GM10266 (cell line): ENCODE measurements around the gene TIE1.
A peak's percentile ranks its signal among the peaks of the same experiment; 100 is the strongest.

ENCODE experiments used
- DNase-seq: peaks from one replicate; pipeline ENCODE4 v3.0.0; 2012; ENCODE audit errors: extremely low spot score
- TF ChIP-seq, protein P1 (sequence below): IDR thresholded peaks from 2 replicates; pipeline ENCODE4 v1.5.1; 2012; ENCODE audit warnings: mild to moderate bottlenecking, low read depth; ENCODE audit not compliant: control insufficient read depth, insufficient read depth; ENCODE audit errors: missing control alignments

TIE1 gene

GRCh38 chr1:43325381-43325780, 24.6 kb downstream of the TIE1 start:
- no peak for DNase-seq
- TF ChIP-seq, protein P1, sequence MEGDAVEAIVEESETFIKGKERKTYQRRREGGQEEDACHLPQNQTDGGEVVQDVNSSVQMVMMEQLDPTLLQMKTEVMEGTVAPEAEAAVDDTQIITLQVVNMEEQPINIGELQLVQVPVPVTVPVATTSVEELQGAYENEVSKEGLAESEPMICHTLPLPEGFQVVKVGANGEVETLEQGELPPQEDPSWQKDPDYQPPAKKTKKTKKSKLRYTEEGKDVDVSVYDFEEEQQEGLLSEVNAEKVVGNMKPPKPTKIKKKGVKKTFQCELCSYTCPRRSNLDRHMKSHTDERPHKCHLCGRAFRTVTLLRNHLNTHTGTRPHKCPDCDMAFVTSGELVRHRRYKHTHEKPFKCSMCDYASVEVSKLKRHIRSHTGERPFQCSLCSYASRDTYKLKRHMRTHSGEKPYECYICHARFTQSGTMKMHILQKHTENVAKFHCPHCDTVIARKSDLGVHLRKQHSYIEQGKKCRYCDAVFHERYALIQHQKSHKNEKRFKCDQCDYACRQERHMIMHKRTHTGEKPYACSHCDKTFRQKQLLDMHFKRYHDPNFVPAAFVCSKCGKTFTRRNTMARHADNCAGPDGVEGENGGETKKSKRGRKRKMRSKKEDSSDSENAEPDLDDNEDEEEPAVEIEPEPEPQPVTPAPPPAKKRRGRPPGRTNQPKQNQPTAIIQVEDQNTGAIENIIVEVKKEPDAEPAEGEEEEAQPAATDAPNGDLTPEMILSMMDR, result no peak

DNA sequence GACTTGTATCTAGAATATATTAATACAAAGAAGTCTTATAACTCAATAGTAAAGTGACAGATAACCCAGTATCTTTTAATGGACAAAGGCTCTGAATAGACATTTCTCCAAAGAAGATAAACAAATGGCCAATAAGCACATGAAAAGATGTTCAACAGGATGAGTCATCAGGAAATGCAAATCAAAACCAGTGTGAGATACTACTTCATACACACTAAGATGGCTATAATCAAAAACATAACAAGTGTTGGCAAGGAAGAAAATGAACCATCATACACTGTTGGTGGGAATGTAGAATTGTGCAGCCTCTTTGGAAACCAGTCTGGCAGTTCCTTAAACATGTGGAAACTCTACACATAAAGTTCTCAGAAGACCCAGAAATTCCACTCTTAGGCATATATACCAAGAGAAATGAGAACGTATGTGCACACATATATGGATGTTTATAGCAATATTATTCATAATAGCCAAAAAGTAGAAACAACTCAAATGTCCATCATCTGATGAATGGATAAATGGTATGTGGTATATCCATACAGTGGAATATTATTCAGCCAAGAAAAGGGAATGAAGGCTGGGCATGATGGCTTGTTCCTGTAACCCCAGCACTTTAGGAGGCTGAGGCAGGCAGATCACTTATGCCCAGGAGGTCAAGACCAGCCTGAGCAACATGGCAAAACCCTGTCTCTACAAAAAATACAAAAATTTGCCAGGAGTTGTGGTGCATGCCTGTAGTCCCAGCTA, 26.9 kb downstream of the TIE1 start:
- TF ChIP-seq, protein P1, result no peak
- DNase-seq, result no peak

GRCh38 chr1:43329995-43330751, 29.4 kb downstream of the TIE1 start:
- DNase-seq, result peak; percentile 75
- TF ChIP-seq, protein P1, result no peak

DNA sequence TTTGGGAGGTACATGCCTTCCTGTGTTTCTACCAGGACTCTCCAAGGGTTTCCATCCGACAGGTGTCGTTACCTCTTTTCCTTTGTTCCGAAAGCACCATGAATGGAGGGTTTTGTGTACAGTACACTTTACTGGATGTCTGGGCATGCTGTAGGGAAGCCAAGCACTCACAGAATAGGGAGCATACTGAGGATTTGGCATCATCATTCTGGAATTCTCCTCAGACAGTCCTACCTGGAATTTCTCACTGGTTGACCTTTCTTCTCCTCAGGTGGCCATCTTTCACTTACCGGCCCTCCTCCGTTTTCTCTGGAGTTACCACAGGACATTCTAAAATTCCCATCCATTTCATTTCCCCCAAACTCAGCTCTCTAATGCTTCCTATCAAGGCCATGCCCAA, 30.9 kb downstream of the TIE1 start:
- TF ChIP-seq, protein P1, result no peak
- no peak for DNase-seq

DNA sequence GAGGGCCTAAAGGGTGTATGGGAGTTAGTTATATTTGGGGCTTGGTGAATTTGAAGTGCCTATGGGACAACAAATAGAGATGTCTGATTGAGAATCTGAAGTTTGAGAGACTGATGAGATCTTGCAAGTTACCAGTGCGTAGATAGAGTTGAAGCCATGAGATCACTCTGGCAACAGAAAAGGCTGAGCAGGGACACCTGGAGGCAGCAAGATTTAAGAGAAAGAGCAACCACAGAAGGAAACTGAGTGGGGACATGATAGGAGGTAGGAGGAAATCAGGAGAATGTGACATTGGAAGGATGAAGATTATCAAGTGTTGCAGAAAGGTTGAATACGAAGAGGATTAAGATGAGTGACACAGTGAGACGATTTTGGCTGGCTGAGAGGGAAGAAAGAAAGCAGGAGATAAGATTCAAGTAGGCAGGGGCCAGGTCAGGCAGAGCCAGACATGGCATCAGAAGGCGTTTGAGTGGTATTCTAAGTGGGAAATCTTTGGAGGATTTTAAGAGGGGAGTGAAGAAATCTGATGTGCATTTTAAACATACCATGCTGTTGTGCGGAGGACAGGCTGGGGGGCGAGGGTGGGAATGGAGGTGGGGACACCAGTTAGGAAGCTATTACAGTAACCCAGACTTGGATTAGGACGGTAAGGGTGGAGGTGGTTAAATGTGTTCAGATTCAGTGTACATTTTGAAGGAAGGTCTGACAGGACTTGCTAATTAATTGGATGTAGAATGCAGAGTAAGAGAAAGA, 33.8 kb downstream of the TIE1 start:
- TF ChIP-seq, protein P1, result peak; percentile 7
- no peak for DNase-seq

DNA sequence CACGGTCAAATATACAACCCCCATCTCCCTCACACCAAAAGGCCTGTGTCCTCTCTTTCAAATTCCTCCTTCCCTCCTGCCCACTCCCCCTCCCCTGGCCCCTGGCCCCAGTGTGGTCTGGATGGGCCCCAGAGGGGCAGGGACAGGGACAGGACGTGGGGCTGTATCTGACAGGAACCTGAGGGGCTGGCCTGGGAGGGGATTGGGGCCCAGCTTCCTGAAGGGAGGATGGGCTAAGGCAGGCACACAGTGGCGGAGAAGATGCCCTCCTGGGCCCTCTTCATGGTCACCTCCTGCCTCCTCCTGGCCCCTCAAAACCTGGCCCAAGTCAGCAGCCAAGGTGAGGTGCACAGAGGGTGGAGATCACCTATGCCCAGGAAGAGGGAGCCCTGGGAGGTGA, 36.8 kb downstream of the TIE1 start, which contains the start of gene MPL:
Gene MPL (plus strand): TSS at position 231 of the 400 bp plus-strand sequence. CDS start 31 bp downstream, at position 262.
- TF ChIP-seq, protein P1, result no peak

More for the DNA sequence above, 36.8 kb downstream of the TIE1 start, which contains the start of gene MPL:
- no peak for DNase-seq
